ENCODE data around the gene DNMT3L.
A peak's percentile ranks its signal among the peaks of the same experiment; 100 is the strongest.
"Not testable (repeated sequence)": the region's sequence is repeated elsewhere in the genome, so short reads cannot be mapped to it uniquely, and the experiment has no call there.

The DNMT3L gene

DNA sequence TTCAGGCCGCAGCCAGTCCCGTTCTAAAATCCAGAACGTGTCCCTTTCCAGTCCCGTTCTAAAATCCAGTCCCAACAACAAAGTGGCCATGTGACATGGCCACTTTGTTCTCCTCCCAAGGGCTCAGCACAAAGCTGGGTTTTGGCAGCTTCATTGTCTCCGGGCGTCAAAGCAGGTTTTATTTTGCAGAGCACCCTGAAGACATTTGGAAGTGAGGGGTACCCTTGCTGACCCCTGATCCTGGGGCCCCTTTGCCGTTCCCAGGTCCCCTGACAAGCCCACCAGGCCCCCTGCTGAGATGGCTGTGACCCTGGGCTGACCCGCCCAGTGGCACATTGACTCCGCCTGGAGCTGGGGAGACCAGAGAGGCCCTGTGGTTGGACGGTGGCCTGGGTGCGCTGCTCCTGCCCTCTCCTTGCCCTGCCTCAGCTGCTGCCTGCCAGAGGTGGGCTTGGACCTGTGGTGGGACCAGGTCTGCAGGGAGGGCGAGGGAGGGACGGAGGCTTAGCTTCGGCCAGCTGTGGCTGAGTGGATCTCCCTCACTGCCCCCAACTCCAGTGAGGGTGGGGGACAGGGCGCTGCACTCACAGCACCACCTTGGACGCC, 42.4 kb upstream of the DNMT3L start:
- peak overlapping the region; percentile 84 for H3K27ac ChIP-seq
- peaks cover 19% of the 10 kb centered on the region for H3K36me3 ChIP-seq
- peak; percentile 61 for DNase-seq
- no peaks in the 10 kb centered on the region for H3K27me3 ChIP-seq (ENCODE audit: insufficient read depth, low read depth, severe bottlenecking)
- peak overlapping the region; percentile 1 for H3K4me3 ChIP-seq (ENCODE audit: low read depth, low read length)
- H3K9me3 ChIP-seq (ENCODE audit: severe bottlenecking) = no peaks in the 10 kb centered on the region
- TF ChIP-seq, protein P1, sequence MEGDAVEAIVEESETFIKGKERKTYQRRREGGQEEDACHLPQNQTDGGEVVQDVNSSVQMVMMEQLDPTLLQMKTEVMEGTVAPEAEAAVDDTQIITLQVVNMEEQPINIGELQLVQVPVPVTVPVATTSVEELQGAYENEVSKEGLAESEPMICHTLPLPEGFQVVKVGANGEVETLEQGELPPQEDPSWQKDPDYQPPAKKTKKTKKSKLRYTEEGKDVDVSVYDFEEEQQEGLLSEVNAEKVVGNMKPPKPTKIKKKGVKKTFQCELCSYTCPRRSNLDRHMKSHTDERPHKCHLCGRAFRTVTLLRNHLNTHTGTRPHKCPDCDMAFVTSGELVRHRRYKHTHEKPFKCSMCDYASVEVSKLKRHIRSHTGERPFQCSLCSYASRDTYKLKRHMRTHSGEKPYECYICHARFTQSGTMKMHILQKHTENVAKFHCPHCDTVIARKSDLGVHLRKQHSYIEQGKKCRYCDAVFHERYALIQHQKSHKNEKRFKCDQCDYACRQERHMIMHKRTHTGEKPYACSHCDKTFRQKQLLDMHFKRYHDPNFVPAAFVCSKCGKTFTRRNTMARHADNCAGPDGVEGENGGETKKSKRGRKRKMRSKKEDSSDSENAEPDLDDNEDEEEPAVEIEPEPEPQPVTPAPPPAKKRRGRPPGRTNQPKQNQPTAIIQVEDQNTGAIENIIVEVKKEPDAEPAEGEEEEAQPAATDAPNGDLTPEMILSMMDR (IDR thresholded peaks at IDR 0.05; ENCODE audit: low read depth, low read length) = no peak

DNA sequence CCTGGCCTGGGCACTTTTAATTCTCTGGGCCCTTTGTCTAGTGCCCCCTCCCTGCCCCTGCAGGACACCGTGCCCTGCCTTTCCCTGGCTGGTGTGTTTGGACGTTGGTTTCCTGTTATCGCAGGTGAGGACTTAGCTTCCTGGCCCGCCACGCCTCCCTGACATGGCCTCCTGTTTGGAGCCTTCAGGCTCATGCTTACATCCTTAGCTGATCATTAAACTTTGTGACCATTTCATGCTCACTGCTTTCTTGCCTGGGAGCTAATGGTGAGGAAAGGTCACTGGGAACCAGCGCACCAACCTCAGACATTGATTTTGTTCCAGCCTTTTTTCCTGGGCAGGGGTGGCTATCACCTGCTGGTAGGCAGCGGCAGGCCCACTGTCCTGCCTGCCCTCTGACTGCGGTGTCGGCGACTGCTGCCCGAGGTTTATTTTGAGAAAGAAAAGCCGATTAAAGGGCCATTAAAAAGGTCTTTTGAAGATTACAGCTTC, 41.8 kb upstream of the DNMT3L start:
- Histone ChIP-seq H3K27me3 (ENCODE audit: insufficient read depth, low read depth, severe bottlenecking) (no peaks in the 10 kb centered on the region), H3K36me3 (peaks cover 19% of the 10 kb centered on the region), H3K9me3 (ENCODE audit: severe bottlenecking) (no peaks in the 10 kb centered on the region), H3K27ac (peak overlapping the region; percentile 84), H3K4me3 (ENCODE audit: low read depth, low read length) (peak overlapping the region; percentile 15; the same call in 1 of the 2 replicates)
- DNase-seq = peak; percentile 76
- TF ChIP-seq, protein P1 (IDR thresholded peaks at IDR 0.05; ENCODE audit: low read depth, low read length) = no peak

DNA sequence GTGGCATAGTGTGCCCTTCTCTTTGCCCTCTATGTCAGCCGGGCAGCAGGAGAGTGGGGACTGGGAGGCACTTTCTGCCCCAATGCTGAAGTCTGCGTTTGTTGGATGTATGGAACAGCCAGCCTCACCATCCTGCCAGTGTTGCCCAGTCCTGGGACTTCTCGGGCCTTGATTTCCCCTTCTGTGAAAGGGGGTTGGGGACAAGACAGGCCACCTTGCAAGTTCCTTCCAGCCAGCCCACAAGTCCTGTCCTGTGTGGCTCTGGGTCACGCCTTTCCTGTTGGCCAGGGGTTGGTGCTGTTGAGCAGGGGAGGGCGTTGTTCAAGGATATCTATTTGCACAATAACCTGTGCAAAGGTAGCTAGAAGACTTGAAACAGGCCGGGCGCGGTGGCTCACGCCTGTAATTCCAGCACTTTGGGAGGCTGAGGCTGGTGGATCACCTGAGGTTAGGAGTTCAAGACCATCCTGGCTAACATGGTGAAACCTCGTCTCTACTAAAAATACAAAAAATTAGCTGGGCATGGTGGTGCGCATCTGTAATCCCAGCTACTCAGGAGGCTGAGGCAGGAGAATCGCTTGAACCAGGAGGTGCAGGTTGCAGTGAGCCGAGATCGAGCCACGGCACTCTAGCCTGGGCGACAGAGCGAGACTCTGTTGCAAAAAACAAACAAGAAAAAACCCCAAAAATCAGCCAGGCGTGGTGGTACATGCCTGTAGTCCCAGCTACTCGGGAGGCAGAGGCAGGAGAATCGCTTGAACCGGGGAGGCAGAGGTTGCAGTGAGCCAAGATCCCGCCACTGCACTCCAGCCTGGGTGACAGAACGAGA, 41.1 kb upstream of the DNMT3L start:
- not testable (repeated sequence) for H3K27me3 ChIP-seq (ENCODE audit: insufficient read depth, low read depth, severe bottlenecking); H3K4me3 ChIP-seq (ENCODE audit: low read depth, low read length); H3K9me3 ChIP-seq (ENCODE audit: severe bottlenecking)
- TF ChIP-seq, protein P1 (IDR thresholded peaks at IDR 0.05; ENCODE audit: low read depth, low read length) = peak; percentile 65
- DNase-seq = peak; percentile 77
- Histone ChIP-seq H3K27ac (peak overlapping the region; percentile 84), H3K36me3 (peaks cover 14% of the 10 kb centered on the region)

- no peak for DNase-seq
- H3K27me3 ChIP-seq (ENCODE audit: insufficient read depth, low read depth, severe bottlenecking) = no peaks in the 10 kb centered on the region
- TF ChIP-seq, protein P1 (IDR thresholded peaks at IDR 0.05; ENCODE audit: low read depth, low read length) = peak; percentile 37
- peak overlapping the region; percentile 84; the same call in 1 of the 2 replicates for H3K27ac ChIP-seq
- H3K36me3 ChIP-seq = peaks cover 8% of the 10 kb centered on the region; the same call in 1 of the 2 replicates
- H3K9me3 ChIP-seq (ENCODE audit: severe bottlenecking) = no peaks in the 10 kb centered on the region
- H3K4me3 ChIP-seq (ENCODE audit: low read depth, low read length) = no peak overlapping the region
Observed at GRCh38 chr21:44301961-44302406, 40.3 kb upstream of the DNMT3L start.

DNA sequence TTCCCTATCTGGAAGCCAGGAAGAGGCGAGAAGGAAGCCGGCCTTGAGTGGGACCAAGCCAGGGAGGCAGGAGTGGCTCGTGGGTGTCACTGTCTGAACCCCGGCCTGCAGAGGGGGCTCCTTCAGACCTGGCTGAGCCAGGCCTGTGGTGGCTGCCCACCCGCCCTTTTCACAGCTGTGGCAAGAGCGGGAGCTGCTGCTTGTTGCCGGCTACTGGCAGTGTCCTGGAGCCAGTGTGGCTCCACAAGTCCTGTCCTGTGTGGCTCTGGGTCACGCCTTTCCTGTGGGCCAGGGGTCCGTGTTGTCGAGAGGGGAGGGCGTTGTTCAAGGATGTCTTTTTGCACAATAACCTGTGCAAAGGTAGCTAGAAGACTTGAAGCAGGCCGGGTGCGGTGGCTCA, 39.4 kb upstream of the DNMT3L start:
- H3K9me3 ChIP-seq (ENCODE audit: severe bottlenecking) = no peaks in the 10 kb centered on the region
- TF ChIP-seq, protein P1 (IDR thresholded peaks at IDR 0.05; ENCODE audit: low read depth, low read length) = 0 out of 2 replicates have a peak, but pooled peaks have one; percentile 0
- H3K27ac ChIP-seq = no peak overlapping the region
- DNase-seq = no peak
- H3K27me3 ChIP-seq (ENCODE audit: insufficient read depth, low read depth, severe bottlenecking) = no peaks in the 10 kb centered on the region
- H3K36me3 ChIP-seq = no peaks in the 10 kb centered on the region; the same call in 1 of the 2 replicates
- H3K4me3 ChIP-seq (ENCODE audit: low read depth, low read length) = peak overlapping the region; percentile 78
